HG03196 (cell line): ENCODE data around the gene ACTR3.
A peak's percentile ranks its signal among the peaks of the same experiment; 100 is the strongest.
"Not testable (repeated sequence)": the region's sequence is repeated elsewhere in the genome, so short reads cannot be mapped to it uniquely, and the experiment has no call there.

Experiments used
- ATAC-seq: cut with Tn5 transposase; IDR thresholded peaks from one replicate; pipeline ENCODE4 v1.9.1; 2021; ENCODE audit not compliant: unreplicated experiment

The ACTR3 gene

GRCh38 chr2:113889471-113890252 is at the start of gene ACTR3:
TSS of gene ACTR3 (plus strand) at chr2:113890089. CDS start at chr2:113890280, 191 bp downstream.
- peak; percentile 55 for ATAC-seq

- no peak for ATAC-seq
These were observed 49.4 kb upstream of the ACTR3 start for GRCh38 chr2:113840518-113840917.

- no peak for ATAC-seq
These were observed 46.8 kb upstream of the ACTR3 start for GRCh38 chr2:113842919-113843736.

- not testable (repeated sequence) for ATAC-seq
These were observed 46.2 kb upstream of the ACTR3 start for GRCh38 chr2:113843737-113844050.

GRCh38 chr2:113845261-113845660 is 44.6 kb upstream of the ACTR3 start:
- no peak for ATAC-seq

- ATAC-seq = not testable (repeated sequence)
These were observed 44.1 kb upstream of the ACTR3 start for GRCh38 chr2:113845796-113846195.

- no peak for ATAC-seq
These were observed 43.5 kb upstream of the ACTR3 start for GRCh38 chr2:113846429-113846828.

GRCh38 chr2:113847144-113847543 is 42.7 kb upstream of the ACTR3 start:
- ATAC-seq = no peak

- peak; percentile 52 for ATAC-seq
These were observed 41.0 kb upstream of the ACTR3 start for GRCh38 chr2:113848758-113849415.

- no peak for ATAC-seq
These were observed 39.2 kb upstream of the ACTR3 start for GRCh38 chr2:113850687-113851086.

GRCh38 chr2:113851640-113852039 is 38.2 kb upstream of the ACTR3 start:
- ATAC-seq = no peak

GRCh38 chr2:113854208-113854607 is 35.7 kb upstream of the ACTR3 start:
- no peak for ATAC-seq

GRCh38 chr2:113854970-113855740 is 34.7 kb upstream of the ACTR3 start:
- no peak for ATAC-seq

GRCh38 chr2:113857464-113857863 is 32.4 kb upstream of the ACTR3 start:
- ATAC-seq = no peak

GRCh38 chr2:113858764-113859163 is 31.1 kb upstream of the ACTR3 start:
- ATAC-seq = no peak

GRCh38 chr2:113861740-113862139 is 28.1 kb upstream of the ACTR3 start:
- no peak for ATAC-seq

- no peak for ATAC-seq
These were observed 26.7 kb upstream of the ACTR3 start for GRCh38 chr2:113863144-113863543.

- no peak for ATAC-seq
These were observed 22.3 kb upstream of the ACTR3 start for GRCh38 chr2:113867571-113867970.

GRCh38 chr2:113869253-113869652 is 20.6 kb upstream of the ACTR3 start:
- no peak for ATAC-seq

GRCh38 chr2:113872201-113872600 is 17.7 kb upstream of the ACTR3 start:
- ATAC-seq = no peak

GRCh38 chr2:113873867-113874266 is 16.0 kb upstream of the ACTR3 start:
- ATAC-seq = no peak
